ENCODE measurements around the gene MOB3C. TPM values are rescaled to one million over a fixed set of nuclear protein-coding genes. Genes with fewer than 3 reads are reported as not detected.
"Not testable (repeated sequence)": the region's sequence is repeated elsewhere in the genome, so short reads cannot be mapped to it uniquely, and the experiment has no call there.

Gene MOB3C
- polyA plus RNA-seq, 1 of the 3 experiments (the other 2 are of a cell fraction), result 8.6 TPM

- no peak for DNase-seq
- H3F3A ChIP-seq (replicated peaks; ENCODE audit: insufficient read depth), result peaks cover 4% of the 10 kb centered on the region
- WGBS (ENCODE audit: low lambda C conversion rate), result 56% methylated on average over 6 of the region's 6 CpGs
- no peak overlapping the region for H3K27ac ChIP-seq (ENCODE audit: low read depth in 2 of 2, low read length in 1 of 2)
- TF ChIP-seq FOXM1 (IDR thresholded peaks at IDR 0.05; ENCODE audit: low read depth) (no peak), FOXJ3 (CRISPR knock-in tag; IDR thresholded peaks at IDR 0.05) (no peak), GATA2 (CRISPR knock-in tag; IDR thresholded peaks at IDR 0.05) (no peak)
- H3K79me2 ChIP-seq (ENCODE audit: insufficient read depth), result no peaks in the 10 kb centered on the region
- CTCF ChIA-PET, result no interaction called here
- H3K9ac ChIP-seq, result no peak overlapping the region
- no peaks in the 10 kb centered on the region for H3K4me1 ChIP-seq (ENCODE audit: control insufficient read depth in 1 of 2, insufficient read depth in 2 of 2, low read depth in 1 of 2, low read length in 1 of 2)
- no peaks in the 10 kb centered on the region for H3K9me3 ChIP-seq
- POLR2A ChIA-PET, result no interaction called here
- no peaks in the 10 kb centered on the region for H3K27me3 ChIP-seq (ENCODE audit: insufficient read depth)
- no peak overlapping the region for H3K4me3 ChIP-seq (ENCODE audit: low read depth in 2 of 2, low read length in 1 of 2)
- H3K9me2 ChIP-seq, result no peaks in the 10 kb centered on the region
- no peak overlapping the region for H3K4me2 ChIP-seq
- no peaks in the 10 kb centered on the region for H4K20me1 ChIP-seq (ENCODE audit: insufficient read depth)
- H3K36me3 ChIP-seq (replicated peaks in 1 of 2; ENCODE audit: control insufficient read depth in 1 of 2, insufficient read depth in 2 of 2, low read length in 1 of 2), result peaks cover 34 to 58% of the 10 kb centered on the region in 2 experiments
- H2AFZ ChIP-seq (ENCODE audit: low read depth), result no peak overlapping the region
These were observed 35.9 kb upstream of the MOB3C start for GRCh38 chr1:46652321-46653100.

GRCh38 chr1:46651152-46651551, 34.5 kb upstream of the MOB3C start:
- H3K9ac ChIP-seq; H3K79me2 ChIP-seq (ENCODE audit: insufficient read depth); POLR2A ChIA-PET; DNase-seq; H3K9me3 ChIP-seq; H3K9me2 ChIP-seq; H3K4me2 ChIP-seq; H3K4me3 ChIP-seq (ENCODE audit: low read depth in 2 of 2, low read length in 1 of 2); H2AFZ ChIP-seq (ENCODE audit: low read depth); H4K20me1 ChIP-seq (ENCODE audit: insufficient read depth); H3K4me1 ChIP-seq (ENCODE audit: control insufficient read depth in 1 of 2, insufficient read depth in 2 of 2, low read depth in 1 of 2, low read length in 1 of 2); H3K27me3 ChIP-seq (ENCODE audit: insufficient read depth); H3K27ac ChIP-seq (ENCODE audit: low read depth in 2 of 2, low read length in 1 of 2); CTCF ChIA-PET: not testable (repeated sequence)
- WGBS (ENCODE audit: low lambda C conversion rate), result 85% methylated on average over 3 of the region's 3 CpGs
- H3F3A ChIP-seq (replicated peaks; ENCODE audit: insufficient read depth), result peaks cover 12% of the 10 kb centered on the region
- H3K36me3 ChIP-seq (replicated peaks in 1 of 2; ENCODE audit: control insufficient read depth in 1 of 2, insufficient read depth in 2 of 2, low read length in 1 of 2), result peaks cover 23 to 50% of the 10 kb centered on the region in 2 experiments

GRCh38 chr1:46650491-46650890, 33.9 kb upstream of the MOB3C start:
- 93% methylated on average over 3 of the region's 3 CpGs for WGBS (ENCODE audit: low lambda C conversion rate)
- Histone ChIP-seq H3K4me3 (ENCODE audit: low read depth in 2 of 2, low read length in 1 of 2) (no peak overlapping the region), H2AFZ (ENCODE audit: low read depth) (no peak overlapping the region), H3K27ac (ENCODE audit: low read depth in 2 of 2, low read length in 1 of 2) (no peak overlapping the region), H3F3A (replicated peaks; ENCODE audit: insufficient read depth) (peaks cover 12% of the 10 kb centered on the region), H3K9me2 (no peaks in the 10 kb centered on the region), H3K27me3 (ENCODE audit: insufficient read depth) (no peaks in the 10 kb centered on the region), H3K4me1 (ENCODE audit: control insufficient read depth in 1 of 2, insufficient read depth in 2 of 2, low read depth in 1 of 2, low read length in 1 of 2) (no peaks in the 10 kb centered on the region), H3K79me2 (ENCODE audit: insufficient read depth) (no peaks in the 10 kb centered on the region), H3K4me2 (no peak overlapping the region), H3K36me3 (replicated peaks in 1 of 2; ENCODE audit: control insufficient read depth in 1 of 2, insufficient read depth in 2 of 2, low read length in 1 of 2) (peaks cover 17 to 44% of the 10 kb centered on the region in 2 experiments), H3K9ac (no peak overlapping the region), H3K9me3 (no peaks in the 10 kb centered on the region), H4K20me1 (ENCODE audit: insufficient read depth) (no peaks in the 10 kb centered on the region)
- TF ChIP-seq RCOR1 (IDR thresholded peaks at IDR 0.05; ENCODE audit: low read length), result no peak
- no peak for TF ChIP-seq NRF1 (IDR thresholded peaks at IDR 0.05; ENCODE audit: low read depth, low read length)
- TF ChIP-seq TEAD4 (IDR thresholded peaks at IDR 0.05; ENCODE audit: borderline replicate concordance, insufficient read depth), result no peak
- no peak for TF ChIP-seq NFIC (IDR thresholded peaks at IDR 0.05; ENCODE audit: borderline replicate concordance)
- no peak for TF ChIP-seq MAX (IDR thresholded peaks at IDR 0.05; ENCODE audit: low read depth)
- no peak for TF ChIP-seq SIN3A (IDR thresholded peaks at IDR 0.05; ENCODE audit: borderline replicate concordance, low read depth, low read length)
- TF ChIP-seq FOXM1 (IDR thresholded peaks at IDR 0.05; ENCODE audit: low read depth), result no peak
- TF ChIP-seq RXRA (IDR thresholded peaks at IDR 0.05; ENCODE audit: borderline replicate concordance, low read depth), result no peak
- TF ChIP-seq IRF3 (IDR thresholded peaks at IDR 0.05; ENCODE audit: low read depth, low read length), result no peak
- TF ChIP-seq CTCF (IDR thresholded peaks at IDR 0.05), result no peak
- TF ChIP-seq YY1 (IDR thresholded peaks at IDR 0.05; ENCODE audit: low read depth), result no peak
- TF ChIP-seq RAD21 (IDR thresholded peaks at IDR 0.05; ENCODE audit: low read length), result no peak
- CTCF ChIA-PET, result interaction anchor here (1.2 kb wide), 1 partner anchor 122 kb away, joined by 5 read pairs; no protein-coding TSS in a partner anchor
- no peak for DNase-seq
- POLR2A ChIA-PET, result no interaction called here
